CD14-positive monocyte (primary cell): ENCODE measurements around the gene FADS2. TPM values are rescaled to one million over a fixed set of nuclear protein-coding genes. Genes with fewer than 3 reads are reported as not detected.
A peak's percentile ranks its signal among the peaks of the same experiment; 100 is the strongest.

Experiments used
- DNase-seq, 3 donors: peaks; one replicate each; pipeline ENCODE4 v3.0.0-alpha.2; 2011 to 2022
- H2AFZ ChIP-seq: 2 replicates; pipeline ENCODE4 v1.6.0; 2012; ENCODE audit warnings: mild to moderate bottlenecking, low read depth, low read length, inconsistent platforms; ENCODE audit not compliant: insufficient read depth, poor library complexity, severe bottlenecking
- H3K27ac ChIP-seq, 2 donors: 1 replicate in 1 of 2; 2 replicates in 1 of 2; pipeline ENCODE4 v1.5.1; 2012 to 2013; ENCODE audit warnings: low read length in 2 of 2, control low read depth in 1 of 2, inconsistent platforms in 1 of 2, low read depth in 1 of 2, mild to moderate bottlenecking in 1 of 2
- H3K27me3 ChIP-seq, 2 donors: one replicate each; pipeline versions ENCODE4 v1.6.0 to v1.6.1; 2011 to 2013; ENCODE audit warnings: low read length in 2 of 2; ENCODE audit not compliant: control insufficient read depth in 2 of 2, insufficient read depth in 2 of 2
- H3K36me3 ChIP-seq, 2 donors: replicated peaks in 1 of 2; 1 replicate in 1 of 2; 2 replicates in 1 of 2; pipeline versions ENCODE4 v1.5.1 to v1.6.1; 2012 to 2013; ENCODE audit warnings: low read length in 2 of 2, control low read depth in 1 of 2, inconsistent platforms in 1 of 2, mild to moderate bottlenecking in 1 of 2; ENCODE audit not compliant: insufficient read depth in 2 of 2, control insufficient read depth in 1 of 2
- H3K4me1 ChIP-seq, 2 donors: 1 replicate in 1 of 2; 2 replicates in 1 of 2; pipeline versions ENCODE4 v1.5.1 to v1.6.1; 2012 to 2013; ENCODE audit warnings: low read length in 2 of 2, control low read depth in 1 of 2, inconsistent platforms in 1 of 2, mild to moderate bottlenecking in 1 of 2, moderate library complexity in 1 of 2; ENCODE audit not compliant: insufficient read depth in 2 of 2, control insufficient read depth in 1 of 2
- H3K4me2 ChIP-seq: replicated peaks from 2 replicates; pipeline ENCODE3; 2012; ENCODE audit warnings: low read length, moderate library complexity, mild to moderate bottlenecking; ENCODE audit not compliant: poor library complexity, severe bottlenecking; ENCODE audit errors: extremely low read depth
- H3K4me3 ChIP-seq, 3 experiments: fragments of 200-600 bp in 1 of 3; sonication (generic) in 1 of 3; replicated peaks in 1 of 3; 1 replicate in 2 of 3; 2 replicates in 1 of 3; pipeline ENCODE4 v1.5.1; 2011 to 2013; ENCODE audit warnings: low read length in 3 of 3, mild to moderate bottlenecking in 3 of 3, control low read depth in 2 of 3, low read depth in 2 of 3, inconsistent platforms in 1 of 3, moderate library complexity in 1 of 3
- H3K79me2 ChIP-seq: 2 replicates; pipeline ENCODE4 v1.6.0; 2012; ENCODE audit warnings: mild to moderate bottlenecking, control low read depth, inconsistent platforms, low read length, moderate library complexity; ENCODE audit not compliant: insufficient read depth
- H3K9ac ChIP-seq: 2 replicates; pipeline ENCODE4 v1.6.0; 2017; ENCODE audit warnings: low read length, mild to moderate bottlenecking; ENCODE audit not compliant: insufficient read depth, poor library complexity, severe bottlenecking
- H3K9me3 ChIP-seq, 2 donors: replicated peaks in 1 of 2; 1 replicate in 1 of 2; 2 replicates in 1 of 2; pipeline versions ENCODE4 v1.5.1 to v1.6.1; 2012 to 2013; ENCODE audit warnings: low read length in 2 of 2, control low read depth in 1 of 2; ENCODE audit not compliant: control insufficient read depth in 1 of 2, insufficient read depth in 1 of 2
- H4K20me1 ChIP-seq: 2 replicates; pipeline ENCODE4 v1.6.0; 2012; ENCODE audit warnings: mild to moderate bottlenecking, low read length, control low read depth, moderate library complexity; ENCODE audit not compliant: insufficient read depth
- H3K27ac Mint-ChIP-seq, 7 donors: one replicate each; pipeline ENCODE4 v1.8.0; 2020; ENCODE audit warnings: mild to moderate bottlenecking in 7 of 7, mixed read lengths in 7 of 7, moderate library complexity in 6 of 7, inconsistent platforms in 2 of 7
- H3K27me3 Mint-ChIP-seq, 3 donors: one replicate each; pipeline ENCODE4 v1.8.0; 2021 to 2022; ENCODE audit warnings: low read depth in 3 of 3, mild to moderate bottlenecking in 3 of 3, mixed read lengths in 3 of 3, moderate library complexity in 3 of 3, inconsistent platforms in 1 of 3
- H3K36me3 Mint-ChIP-seq, 2 donors: one replicate each; pipeline ENCODE4 v1.8.0; 2020; ENCODE audit warnings: mixed read lengths in 2 of 2, inconsistent platforms in 1 of 2, mild to moderate bottlenecking in 1 of 2
- H3K4me1 Mint-ChIP-seq: one replicate; pipeline ENCODE4 v1.8.0; 2020; ENCODE audit warnings: mild to moderate bottlenecking, mixed read lengths
- H3K4me3 Mint-ChIP-seq, 2 donors: one replicate each; pipeline ENCODE4 v1.8.0; 2020; ENCODE audit warnings: mild to moderate bottlenecking in 2 of 2, mixed read lengths in 2 of 2, moderate library complexity in 1 of 2
- H3K9me3 Mint-ChIP-seq, 7 donors: one replicate each; pipeline ENCODE4 v1.8.0; 2020 to 2022; ENCODE audit warnings: mixed read lengths in 7 of 7, mild to moderate bottlenecking in 6 of 7, moderate library complexity in 6 of 7, inconsistent platforms in 2 of 7
- WGBS: methylation state at CpG from one replicate; pipeline ENCODE4 v1.1.5; 2013; ENCODE audit warnings: missing lambda C conversion rate; ENCODE audit not compliant: insufficient coverage; 5-methylcytosine and 5-hydroxymethylcytosine counted together
- intact Hi-C, 2 donors: fragments of 100-400 bp; cut with micrococcal nuclease; formaldehyde crosslinking; loops; one replicate each; pipeline versions ENCODE4 v1.15.0 to v1.15.1; 2023
- polyA plus RNA-seq, 3 donors: library from polyadenylated mRNA; depleted of rRNA in 1 of 3; unstranded in 2 of 3; stranded (reverse) in 1 of 3; fragments of 300-500 nt in 2 of 3; fragments of >200 nt in 1 of 3; fragmentation: Illumina TruSeq in 2 of 3; gene quantifications; 1 replicate in 2 of 3; 2 replicates in 1 of 3; pipeline ENCODE4 v1.2.3, GENCODE V29; 2012 to 2021
- TF ChIP-seq, protein P1 (sequence below): fragments of 200-600 bp; IDR thresholded peaks from one replicate; pipeline ENCODE4 v1.8.0; 2022; ENCODE audit warnings: antibody characterized with exemption, mild to moderate bottlenecking

The FADS2 gene
- polyA plus RNA-seq, 3 donors = 5.1 to 19.9 (median 6.4) TPM

DNA sequence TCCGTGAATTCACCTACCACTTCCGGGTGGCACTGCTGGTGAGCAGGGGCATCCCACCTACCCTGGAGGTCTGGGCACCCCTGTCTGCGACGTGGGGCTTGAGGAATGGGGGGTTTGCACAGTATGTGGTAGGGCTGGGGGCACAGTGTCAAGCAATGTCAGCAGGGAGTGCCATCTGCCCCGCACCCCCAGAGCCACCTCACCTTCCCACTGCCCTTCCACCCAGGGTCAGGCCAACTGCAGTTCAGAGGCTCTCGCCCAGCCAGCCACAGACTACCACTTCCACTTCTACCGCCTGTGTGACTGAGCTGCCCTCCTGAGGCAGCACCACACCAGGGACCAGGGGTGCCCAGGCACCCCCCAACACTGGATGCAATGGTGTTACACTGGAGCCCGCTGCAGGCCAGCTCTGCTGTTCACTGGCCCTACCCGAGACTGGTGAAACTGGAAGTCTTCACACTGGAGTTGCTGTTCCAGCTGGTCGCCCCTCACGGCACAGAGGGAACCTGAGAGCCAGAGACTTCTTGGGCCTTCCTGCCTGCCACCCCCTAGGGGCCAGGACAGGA lies 42.2 kb upstream of the FADS2 start:
- TF ChIP-seq, protein P1, sequence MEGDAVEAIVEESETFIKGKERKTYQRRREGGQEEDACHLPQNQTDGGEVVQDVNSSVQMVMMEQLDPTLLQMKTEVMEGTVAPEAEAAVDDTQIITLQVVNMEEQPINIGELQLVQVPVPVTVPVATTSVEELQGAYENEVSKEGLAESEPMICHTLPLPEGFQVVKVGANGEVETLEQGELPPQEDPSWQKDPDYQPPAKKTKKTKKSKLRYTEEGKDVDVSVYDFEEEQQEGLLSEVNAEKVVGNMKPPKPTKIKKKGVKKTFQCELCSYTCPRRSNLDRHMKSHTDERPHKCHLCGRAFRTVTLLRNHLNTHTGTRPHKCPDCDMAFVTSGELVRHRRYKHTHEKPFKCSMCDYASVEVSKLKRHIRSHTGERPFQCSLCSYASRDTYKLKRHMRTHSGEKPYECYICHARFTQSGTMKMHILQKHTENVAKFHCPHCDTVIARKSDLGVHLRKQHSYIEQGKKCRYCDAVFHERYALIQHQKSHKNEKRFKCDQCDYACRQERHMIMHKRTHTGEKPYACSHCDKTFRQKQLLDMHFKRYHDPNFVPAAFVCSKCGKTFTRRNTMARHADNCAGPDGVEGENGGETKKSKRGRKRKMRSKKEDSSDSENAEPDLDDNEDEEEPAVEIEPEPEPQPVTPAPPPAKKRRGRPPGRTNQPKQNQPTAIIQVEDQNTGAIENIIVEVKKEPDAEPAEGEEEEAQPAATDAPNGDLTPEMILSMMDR = no peak
- Mint-ChIP-seq H3K9me3 (peaks cover 0 to 2% (median 0%) of the 10 kb centered on the region in 7 donors), H3K4me3 (no peak overlapping the region), H3K27ac (peak overlapping the region in 1 of 7 donors; percentile 61), H3K36me3 (peaks cover 60 to 70% of the 10 kb centered on the region in 2 donors), H3K4me1 (peaks cover 2% of the 10 kb centered on the region), H3K27me3 (peaks cover 0 to 3% (median 0%) of the 10 kb centered on the region in 3 donors)
- WGBS = 89% methylated on average over 7 of the region's 11 CpGs
- Histone ChIP-seq H3K36me3 (peaks cover 52 to 67% of the 10 kb centered on the region in 2 donors), H3K79me2 (peaks cover 15% of the 10 kb centered on the region), H3K27ac (no peak overlapping the region), H3K4me1 (no peaks in the 10 kb centered on the region), H3K9ac (no peak overlapping the region), H3K9me3 (no peaks in the 10 kb centered on the region), H2AFZ (no peak overlapping the region), H4K20me1 (peaks cover 5% of the 10 kb centered on the region), H3K27me3 (no peaks in the 10 kb centered on the region), H3K4me2 (no peak overlapping the region), H3K4me3 (no peak overlapping the region)
- intact Hi-C loops = no loop called here
- DNase-seq = no peak

DNA sequence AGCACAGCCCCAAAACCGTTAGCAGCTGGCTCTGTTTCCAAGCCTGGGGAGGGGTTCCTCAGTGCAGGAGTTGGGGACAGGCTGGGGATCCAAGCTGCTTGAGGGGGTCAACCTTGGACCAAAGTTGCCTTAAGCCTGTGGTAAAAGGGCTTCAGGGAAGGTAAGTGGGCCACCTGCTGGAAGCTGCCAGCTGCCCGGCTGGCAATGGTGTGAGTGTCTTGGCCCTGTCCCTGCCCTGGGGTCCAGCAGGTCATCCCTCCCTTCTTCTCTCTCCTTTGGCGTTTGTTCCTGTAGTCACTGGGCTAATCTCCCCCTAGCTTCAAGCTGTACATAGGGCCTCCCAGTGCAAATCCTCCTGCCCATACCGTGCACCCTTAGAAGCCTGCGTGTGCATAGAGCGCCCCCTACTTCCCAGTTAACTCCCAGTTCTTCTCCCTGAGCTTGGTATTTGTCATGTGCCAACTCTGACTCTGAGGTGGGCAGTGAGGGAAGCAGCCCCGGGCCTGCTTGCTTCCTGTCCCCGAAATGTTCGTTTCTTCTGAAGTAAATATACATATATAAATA lies 40.1 kb upstream of the FADS2 start:
- Mint-ChIP-seq H3K9me3 (peaks cover 0 to 2% (median 0%) of the 10 kb centered on the region in 7 donors), H3K27me3 (peaks cover 0 to 3% (median 0%) of the 10 kb centered on the region in 3 donors), H3K36me3 (peaks cover 60 to 67% of the 10 kb centered on the region in 2 donors), H3K4me1 (peaks cover 10% of the 10 kb centered on the region), H3K4me3 (no peak overlapping the region), H3K27ac (no peak overlapping the region)
- no peaks in the 10 kb centered on the region for H3K27me3 ChIP-seq
- no peak for DNase-seq
- no peaks in the 10 kb centered on the region for H3K9me3 ChIP-seq
- peaks cover 5% of the 10 kb centered on the region for H4K20me1 ChIP-seq
- no peak overlapping the region for H3K9ac ChIP-seq
- H3K4me3 ChIP-seq = no peak overlapping the region
- no peak overlapping the region for H3K27ac ChIP-seq
- H3K4me1 ChIP-seq = peaks cover 8 to 15% of the 10 kb centered on the region in 2 donors
- intact Hi-C loops = no loop called here
- H3K79me2 ChIP-seq = peaks cover 35% of the 10 kb centered on the region
- H3K4me2 ChIP-seq = no peak overlapping the region
- no CpG with 5 or more reads among the region's 9 CpGs for WGBS
- no peak overlapping the region for H2AFZ ChIP-seq
- H3K36me3 ChIP-seq = peaks cover 52 to 67% of the 10 kb centered on the region in 2 donors
- TF ChIP-seq, protein P1 = peak; percentile 17
